ENCODE measurements around the gene PPL. TPM values are rescaled to one million over a fixed set of nuclear protein-coding genes. Genes with fewer than 3 reads are reported as not detected.

PPL gene
- total RNA-seq = not detected in 2 replicates

- no peaks in the 10 kb centered on the region for H3K4me1 Mint-ChIP-seq
- H3K27ac Mint-ChIP-seq = no peak within 1 kb of the TSS
- H3K4me3 Mint-ChIP-seq = peak within 1 kb of the TSS; percentile 67
- peaks cover 27% of the 10 kb centered on the region for H3K27me3 Mint-ChIP-seq
- peak; percentile 73 for DNase-seq
- no peaks in the 10 kb centered on the region for H3K9me3 Mint-ChIP-seq
- H3K36me3 Mint-ChIP-seq (ENCODE audit: low read depth) = no peaks in the 10 kb centered on the region
- intact Hi-C loops (cut with micrococcal nuclease) = no loop called here
Observed at GRCh38 chr16:4936991-4937781, at the start of gene PPL. TSS of gene PPL (minus strand) at chr16:4937148. CDS start at chr16:4937045, 103 bp downstream.

GRCh38 chr16:4984174-4984990 is 47.4 kb upstream of the PPL start:
- no peak overlapping the region for H3K27ac Mint-ChIP-seq

GRCh38 chr16:4982056-4982867 is 45.3 kb upstream of the PPL start:
- intact Hi-C loops (cut with micrococcal nuclease) = no loop called here
- no peak overlapping the region for H3K4me3 Mint-ChIP-seq
- DNase-seq = no peak

More at GRCh38 chr16:4984174-4984990, 47.4 kb upstream of the PPL start:
- peaks cover 28% of the 10 kb centered on the region for H3K27me3 Mint-ChIP-seq
- intact Hi-C loops (cut with micrococcal nuclease) = no loop called here
- no peaks in the 10 kb centered on the region for H3K36me3 Mint-ChIP-seq (ENCODE audit: low read depth)
- H3K4me3 Mint-ChIP-seq = no peak overlapping the region
- no peaks in the 10 kb centered on the region for H3K4me1 Mint-ChIP-seq
- no peak for DNase-seq
- H3K9me3 Mint-ChIP-seq = no peaks in the 10 kb centered on the region

GRCh38 chr16:4981473-4981872 is 44.5 kb upstream of the PPL start:
- Mint-ChIP-seq H3K4me3 (no peak overlapping the region), H3K4me1 (no peaks in the 10 kb centered on the region), H3K9me3 (no peaks in the 10 kb centered on the region), H3K27me3 (peaks cover 8% of the 10 kb centered on the region), H3K36me3 (ENCODE audit: low read depth) (no peaks in the 10 kb centered on the region), H3K27ac (no peak overlapping the region)
- intact Hi-C loops (cut with micrococcal nuclease) = no loop called here
- no peak for DNase-seq

More at GRCh38 chr16:4982056-4982867, 45.3 kb upstream of the PPL start:
- Mint-ChIP-seq H3K27ac (no peak overlapping the region), H3K36me3 (ENCODE audit: low read depth) (no peaks in the 10 kb centered on the region), H3K27me3 (peaks cover 14% of the 10 kb centered on the region), H3K9me3 (no peaks in the 10 kb centered on the region), H3K4me1 (no peaks in the 10 kb centered on the region)

- H3K4me1 Mint-ChIP-seq = no peaks in the 10 kb centered on the region
- H3K4me3 Mint-ChIP-seq = no peak overlapping the region
- peaks cover 5% of the 10 kb centered on the region for H3K27me3 Mint-ChIP-seq
- H3K27ac Mint-ChIP-seq = no peak overlapping the region
- no peaks in the 10 kb centered on the region for H3K36me3 Mint-ChIP-seq (ENCODE audit: low read depth)
- peaks cover 2% of the 10 kb centered on the region for H3K9me3 Mint-ChIP-seq
- no peak for DNase-seq
- intact Hi-C loops (cut with micrococcal nuclease) = no loop called here
Observed at GRCh38 chr16:4980691-4981090, 43.7 kb upstream of the PPL start.

GRCh38 chr16:4979736-4980660 is 43.0 kb upstream of the PPL start:
- Mint-ChIP-seq H3K4me1 (no peaks in the 10 kb centered on the region), H3K9me3 (peaks cover 5% of the 10 kb centered on the region), H3K36me3 (ENCODE audit: low read depth) (no peaks in the 10 kb centered on the region), H3K27me3 (peaks cover 5% of the 10 kb centered on the region), H3K4me3 (no peak overlapping the region), H3K27ac (no peak overlapping the region)
- DNase-seq = no peak
- intact Hi-C loops (cut with micrococcal nuclease) = no loop called here

- Mint-ChIP-seq H3K27ac (no peak overlapping the region), H3K4me3 (no peak overlapping the region), H3K9me3 (peaks cover 5% of the 10 kb centered on the region), H3K4me1 (no peaks in the 10 kb centered on the region), H3K27me3 (peaks cover 5% of the 10 kb centered on the region), H3K36me3 (ENCODE audit: low read depth) (no peaks in the 10 kb centered on the region)
- no peak for DNase-seq
- intact Hi-C loops (cut with micrococcal nuclease) = no loop called here
Observed at GRCh38 chr16:4979164-4979563, 42.2 kb upstream of the PPL start.

GRCh38 chr16:4976611-4977145 is 39.7 kb upstream of the PPL start:
- Mint-ChIP-seq H3K9me3 (peaks cover 13% of the 10 kb centered on the region), H3K4me3 (no peak overlapping the region), H3K36me3 (ENCODE audit: low read depth) (no peaks in the 10 kb centered on the region), H3K27me3 (peaks cover 5% of the 10 kb centered on the region), H3K4me1 (peaks cover 10% of the 10 kb centered on the region), H3K27ac (no peak overlapping the region)
- no peak for DNase-seq
- intact Hi-C loops (cut with micrococcal nuclease) = no loop called here

- Mint-ChIP-seq H3K27ac (no peak overlapping the region), H3K27me3 (peaks cover 5% of the 10 kb centered on the region), H3K4me3 (no peak overlapping the region), H3K36me3 (ENCODE audit: low read depth) (no peaks in the 10 kb centered on the region), H3K9me3 (peaks cover 13% of the 10 kb centered on the region), H3K4me1 (peaks cover 10% of the 10 kb centered on the region)
- no peak for DNase-seq
- intact Hi-C loops (cut with micrococcal nuclease) = no loop called here
Observed at GRCh38 chr16:4976079-4976478, 39.1 kb upstream of the PPL start.

GRCh38 chr16:4972938-4973587 is 36.1 kb upstream of the PPL start:
- Mint-ChIP-seq H3K4me1 (peaks cover 10% of the 10 kb centered on the region), H3K4me3 (no peak overlapping the region), H3K9me3 (peaks cover 13% of the 10 kb centered on the region), H3K27me3 (peaks cover 3% of the 10 kb centered on the region), H3K36me3 (ENCODE audit: low read depth) (no peaks in the 10 kb centered on the region), H3K27ac (no peak overlapping the region)
- DNase-seq = no peak
- intact Hi-C loops (cut with micrococcal nuclease) = no loop called here

GRCh38 chr16:4970010-4970409 is 33.1 kb upstream of the PPL start:
- Mint-ChIP-seq H3K4me3 (no peak overlapping the region), H3K27ac (no peak overlapping the region), H3K4me1 (peaks cover 10% of the 10 kb centered on the region), H3K36me3 (ENCODE audit: low read depth) (no peaks in the 10 kb centered on the region), H3K9me3 (peaks cover 8% of the 10 kb centered on the region), H3K27me3 (no peaks in the 10 kb centered on the region)
- DNase-seq = no peak
- intact Hi-C loops (cut with micrococcal nuclease) = no loop called here

- H3K4me3 Mint-ChIP-seq = no peak overlapping the region
- H3K36me3 Mint-ChIP-seq (ENCODE audit: low read depth) = no peaks in the 10 kb centered on the region
- intact Hi-C loops (cut with micrococcal nuclease) = no loop called here
- H3K4me1 Mint-ChIP-seq = peaks cover 10% of the 10 kb centered on the region
- H3K9me3 Mint-ChIP-seq = peaks cover 8% of the 10 kb centered on the region
- H3K27ac Mint-ChIP-seq = no peak overlapping the region
- DNase-seq = no peak
- no peaks in the 10 kb centered on the region for H3K27me3 Mint-ChIP-seq
Observed at GRCh38 chr16:4968879-4969483, 32.0 kb upstream of the PPL start.

Measured in activated CD4-positive, alpha-beta T cell treated with anti-CD3 and anti-CD28 coated beads, Interleukin-2, amount 10 ng/mL, durations not matched to agents 24 days and 14 days (primary cell).